Activated CD4-positive, alpha-beta T cell treated with anti-CD3 and anti-CD28 coated beads, Interleukin-2, amount 10 ng/mL, durations not matched to agents 7 days and 5 days (primary cell): ENCODE measurements around the gene HERC2. TPM values are rescaled to one million over a fixed set of nuclear protein-coding genes. Genes with fewer than 3 reads are reported as not detected.
"Not testable (repeated sequence)": the region's sequence is repeated elsewhere in the genome, so short reads cannot be mapped to it uniquely, and the experiment has no call there.

Source experiments
- CTCF ChIA-PET: fragments of 350-600 bp; sonication (Branson Sonifier 250); formaldehyde crosslinking; loops from one replicate; lab custom pipeline; 2021; ENCODE audit warnings: antibody characterized with exemption; lab: Charles Lee
- POLR2A ChIA-PET: fragments of 350-600 bp; sonication (Branson Sonifier 250); formaldehyde crosslinking; loops from one replicate; lab custom pipeline; 2021; ENCODE audit warnings: antibody characterized with exemption; lab: Charles Lee
- DNase-seq: peaks from one replicate; pipeline ENCODE4 v3.0.0-alpha.2; 2020
- H3K27ac Mint-ChIP-seq: one replicate; pipeline ENCODE4 v1.8.0; 2021; ENCODE audit warnings: mild to moderate bottlenecking, moderate library complexity, mixed read lengths
- H3K27me3 Mint-ChIP-seq: one replicate; pipeline ENCODE4 v1.8.0; 2021; ENCODE audit warnings: mixed read lengths
- H3K36me3 Mint-ChIP-seq: one replicate; pipeline ENCODE4 v1.8.0; 2021; ENCODE audit warnings: low read depth, mixed read lengths
- H3K4me1 Mint-ChIP-seq: one replicate; pipeline ENCODE4 v1.8.0; 2021; ENCODE audit warnings: mixed read lengths
- H3K4me3 Mint-ChIP-seq: one replicate; pipeline ENCODE4 v1.8.0; 2021; ENCODE audit warnings: mild to moderate bottlenecking, moderate library complexity, mixed read lengths
- H3K9me3 Mint-ChIP-seq: one replicate; pipeline ENCODE4 v1.8.0; 2021; ENCODE audit warnings: mixed read lengths
- total RNA-seq, 2 experiments: library from RNA; stranded (reverse); gene quantifications; one replicate each; pipeline ENCODE4 v1.2.3, GENCODE V29; 2021

Gene HERC2
- total RNA-seq, 2 experiments from 2014 or later = 47.8 to 48.2 TPM

GRCh38 chr15:28231743-28232142 lies 90.2 kb downstream of the HERC2 start:
- not testable (repeated sequence) for H3K4me3 Mint-ChIP-seq, H3K27me3 Mint-ChIP-seq

DNA sequence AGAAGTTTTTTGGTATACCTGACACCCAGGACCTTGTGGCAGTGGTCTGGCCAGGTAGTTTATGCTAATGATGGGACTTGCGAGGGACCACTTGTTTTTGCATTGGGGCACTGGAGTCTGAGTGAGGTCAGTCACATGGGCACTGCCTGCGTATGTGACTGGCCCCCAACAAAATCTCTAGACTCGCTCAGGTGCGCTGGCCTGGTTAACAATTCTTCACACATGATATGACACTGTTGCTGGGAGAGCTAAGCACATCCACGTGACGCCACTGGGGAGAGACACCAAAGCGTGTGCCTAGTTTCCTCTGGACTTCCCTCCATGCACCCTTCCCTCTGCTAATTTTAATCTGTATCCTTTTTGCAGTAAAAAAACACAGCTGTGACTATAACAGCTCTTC lies 90.6 kb downstream of the HERC2 start:
- H3K4me1 Mint-ChIP-seq, DNase-seq, CTCF ChIA-PET, H3K27me3 Mint-ChIP-seq, H3K4me3 Mint-ChIP-seq, H3K9me3 Mint-ChIP-seq, POLR2A ChIA-PET, H3K27ac Mint-ChIP-seq: not testable (repeated sequence)
- peaks cover 20% of the 10 kb centered on the region for H3K36me3 Mint-ChIP-seq

More at GRCh38 chr15:28231743-28232142, 90.2 kb downstream of the HERC2 start:
- H3K27ac Mint-ChIP-seq, H3K9me3 Mint-ChIP-seq, DNase-seq, CTCF ChIA-PET, POLR2A ChIA-PET, H3K4me1 Mint-ChIP-seq: not testable (repeated sequence)
- peaks cover 20% of the 10 kb centered on the region for H3K36me3 Mint-ChIP-seq

- POLR2A ChIA-PET, CTCF ChIA-PET, DNase-seq, H3K27ac Mint-ChIP-seq, H3K4me3 Mint-ChIP-seq, H3K27me3 Mint-ChIP-seq, H3K4me1 Mint-ChIP-seq, H3K9me3 Mint-ChIP-seq: not testable (repeated sequence)
- H3K36me3 Mint-ChIP-seq = peaks cover 19% of the 10 kb centered on the region
Observed at GRCh38 chr15:28228990-28229640, 92.9 kb downstream of the HERC2 start.

GRCh38 chr15:28228096-28228495 lies 93.9 kb downstream of the HERC2 start:
- Mint-ChIP-seq H3K4me3 (no peak overlapping the region), H3K36me3 (peaks cover 16% of the 10 kb centered on the region), H3K9me3 (no peaks in the 10 kb centered on the region), H3K4me1 (no peaks in the 10 kb centered on the region), H3K27me3 (no peaks in the 10 kb centered on the region), H3K27ac (no peak overlapping the region)
- POLR2A ChIA-PET = no interaction called here
- CTCF ChIA-PET = no interaction called here
- DNase-seq = no peak

GRCh38 chr15:28227303-28227702 lies 94.7 kb downstream of the HERC2 start:
- CTCF ChIA-PET, POLR2A ChIA-PET, DNase-seq, H3K4me1 Mint-ChIP-seq, H3K9me3 Mint-ChIP-seq, H3K27me3 Mint-ChIP-seq, H3K4me3 Mint-ChIP-seq, H3K27ac Mint-ChIP-seq: not testable (repeated sequence)
- H3K36me3 Mint-ChIP-seq = peaks cover 13% of the 10 kb centered on the region

GRCh38 chr15:28222612-28223011 lies 99.4 kb downstream of the HERC2 start:
- H3K27me3 Mint-ChIP-seq, H3K4me1 Mint-ChIP-seq, CTCF ChIA-PET, POLR2A ChIA-PET, H3K27ac Mint-ChIP-seq, DNase-seq, H3K4me3 Mint-ChIP-seq, H3K9me3 Mint-ChIP-seq: not testable (repeated sequence)
- peaks cover 16% of the 10 kb centered on the region for H3K36me3 Mint-ChIP-seq

DNA sequence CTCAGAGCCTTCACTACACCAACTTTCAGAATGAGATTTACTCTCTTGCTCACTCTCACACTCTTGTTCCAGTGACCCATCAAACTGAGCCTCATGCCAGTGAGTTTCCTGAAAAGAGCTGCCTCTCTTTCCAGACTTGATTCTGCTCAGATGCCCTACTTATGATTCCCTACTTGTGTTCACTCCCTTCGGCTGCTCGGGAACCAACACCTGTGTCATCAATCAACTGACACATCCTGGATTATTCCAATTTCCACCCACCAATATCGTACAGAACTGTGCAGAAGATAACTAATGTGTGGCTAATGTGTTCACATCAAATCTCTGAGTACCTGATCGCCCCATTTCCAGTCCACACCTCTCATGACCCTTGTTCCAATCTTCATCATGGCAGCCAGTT lies 100.3 kb downstream of the HERC2 start:
- H3K36me3 Mint-ChIP-seq = peaks cover 16% of the 10 kb centered on the region
- CTCF ChIA-PET, H3K4me1 Mint-ChIP-seq, H3K27ac Mint-ChIP-seq, DNase-seq, H3K4me3 Mint-ChIP-seq, H3K9me3 Mint-ChIP-seq, H3K27me3 Mint-ChIP-seq, POLR2A ChIA-PET: not testable (repeated sequence)

GRCh38 chr15:28219116-28219515 lies 102.9 kb downstream of the HERC2 start:
- Mint-ChIP-seq H3K4me3 (no peak overlapping the region), H3K27ac (no peak overlapping the region), H3K36me3 (peaks cover 17% of the 10 kb centered on the region), H3K27me3 (no peaks in the 10 kb centered on the region), H3K4me1 (no peaks in the 10 kb centered on the region), H3K9me3 (no peaks in the 10 kb centered on the region)
- DNase-seq = no peak
- ChIA-PET POLR2A (no interaction called here), CTCF (no interaction called here)

GRCh38 chr15:28216946-28217546 lies 104.9 kb downstream of the HERC2 start:
- CTCF ChIA-PET, POLR2A ChIA-PET, H3K27ac Mint-ChIP-seq, H3K27me3 Mint-ChIP-seq, H3K9me3 Mint-ChIP-seq, DNase-seq, H3K4me3 Mint-ChIP-seq, H3K4me1 Mint-ChIP-seq: not testable (repeated sequence)
- H3K36me3 Mint-ChIP-seq = peaks cover 19% of the 10 kb centered on the region

- CTCF ChIA-PET = interaction anchor here (0.6 to 1.1 kb wide), 3 partner anchors 29 to 1444 kb away, joined by 3 read pairs; no protein-coding TSS in a partner anchor
- not testable (repeated sequence) for H3K4me3 Mint-ChIP-seq
Observed at GRCh38 chr15:28215521-28215920, 106.5 kb downstream of the HERC2 start.

GRCh38 chr15:28214006-28214790 lies 107.8 kb downstream of the HERC2 start:
- H3K4me3 Mint-ChIP-seq, H3K9me3 Mint-ChIP-seq, H3K27me3 Mint-ChIP-seq, CTCF ChIA-PET, H3K27ac Mint-ChIP-seq, POLR2A ChIA-PET, H3K4me1 Mint-ChIP-seq, DNase-seq: not testable (repeated sequence)
- peaks cover 11% of the 10 kb centered on the region for H3K36me3 Mint-ChIP-seq

More at GRCh38 chr15:28215521-28215920, 106.5 kb downstream of the HERC2 start:
- H3K4me1 Mint-ChIP-seq, H3K9me3 Mint-ChIP-seq, DNase-seq, H3K27ac Mint-ChIP-seq, POLR2A ChIA-PET, H3K27me3 Mint-ChIP-seq: not testable (repeated sequence)
- peaks cover 19% of the 10 kb centered on the region for H3K36me3 Mint-ChIP-seq

DNA sequence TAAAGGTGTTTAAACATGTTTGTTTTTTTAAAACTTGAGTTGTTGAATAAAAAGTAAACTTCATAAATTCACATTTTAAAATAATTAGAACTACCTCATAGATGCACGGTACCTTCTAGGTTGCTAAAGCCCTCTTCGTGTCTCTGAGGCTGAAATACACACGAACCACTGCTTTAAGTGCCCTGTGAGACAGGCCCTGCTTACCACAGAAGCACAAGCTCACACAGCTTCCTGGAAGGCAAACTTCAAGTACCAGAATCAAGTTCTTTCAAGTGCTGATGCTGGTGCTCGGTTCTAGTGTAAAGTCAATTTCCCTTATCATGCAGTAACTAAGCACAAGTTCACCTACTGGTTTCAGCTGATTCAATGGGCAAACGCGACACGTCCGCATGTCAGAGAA lies 108.6 kb downstream of the HERC2 start:
- H3K27me3 Mint-ChIP-seq, CTCF ChIA-PET, DNase-seq, H3K9me3 Mint-ChIP-seq, H3K27ac Mint-ChIP-seq, H3K4me3 Mint-ChIP-seq, H3K4me1 Mint-ChIP-seq, POLR2A ChIA-PET, H3K36me3 Mint-ChIP-seq: not testable (repeated sequence)

- Mint-ChIP-seq H3K9me3 (no peaks in the 10 kb centered on the region), H3K36me3 (peaks cover 4% of the 10 kb centered on the region), H3K27me3 (no peaks in the 10 kb centered on the region), H3K27ac (peak overlapping the region; percentile 25), H3K4me1 (no peaks in the 10 kb centered on the region), H3K4me3 (no peak overlapping the region)
- CTCF ChIA-PET = no interaction called here
- DNase-seq = no peak
- POLR2A ChIA-PET = no interaction called here
Observed at GRCh38 chr15:28208583-28208982, 113.4 kb downstream of the HERC2 start.
